HEK293T (cell line): ENCODE results near the gene ZMIZ2.
"Not testable (repeated sequence)": the region's sequence is repeated elsewhere in the genome, so short reads cannot be mapped to it uniquely, and the experiment has no call there.

Experiments
- CTCF ChIA-PET: fragments of 350-600 bp; formaldehyde crosslinking; extraction: SDS; loops from one replicate; lab custom pipeline; 2021; ENCODE audit warnings: antibody characterized with exemption, inconsistent platforms; lab: Yijun Ruan, JAX
- POLR2A ChIA-PET: fragments of 350-600 bp; formaldehyde crosslinking; extraction: SDS; loops from one replicate; lab custom pipeline; 2020; ENCODE audit warnings: antibody characterized with exemption, inconsistent platforms; lab: Yijun Ruan, JAX
- DNase-seq: peaks from one replicate; pipeline ENCODE4 v3.0.0; 2012; ENCODE audit warnings: mixed read lengths; ENCODE audit errors: extremely low spot score
- ARNT ChIP-seq: fragments of 450-650 bp; IDR thresholded peaks from 2 replicates; pipeline ENCODE4 v1.6.1; 2017; ENCODE audit warnings: mild to moderate bottlenecking
- BHLHE40 ChIP-seq: fragments of 450-650 bp; IDR thresholded peaks from 2 replicates; pipeline ENCODE4 v1.6.1; 2016; ENCODE audit warnings: mild to moderate bottlenecking, moderate library complexity, borderline replicate concordance
- CTBP1 ChIP-seq: fragments of 450-650 bp; IDR thresholded peaks from 2 replicates; pipeline ENCODE4 v1.6.1; 2016; ENCODE audit warnings: borderline replicate concordance
- ELF4 ChIP-seq: fragments of 450-650 bp; IDR thresholded peaks from 2 replicates; pipeline ENCODE4 v1.6.1; 2017; ENCODE audit warnings: antibody characterized with exemption
- FOXA1 ChIP-seq: fragments of 450-650 bp; IDR thresholded peaks from 2 replicates; pipeline ENCODE4 v1.6.1; 2016; ENCODE audit warnings: mild to moderate bottlenecking
- FOXK2 ChIP-seq: fragments of 450-650 bp; IDR thresholded peaks from 2 replicates; pipeline ENCODE4 v1.6.1; 2016; ENCODE audit warnings: mild to moderate bottlenecking
- FOXM1 ChIP-seq: fragments of 450-650 bp; IDR thresholded peaks from 2 replicates; pipeline ENCODE4 v1.6.1; 2017; ENCODE audit warnings: mild to moderate bottlenecking, borderline replicate concordance
- HDGF ChIP-seq: fragments of 450-650 bp; IDR thresholded peaks from 2 replicates; pipeline ENCODE4 v1.6.1; 2017; ENCODE audit warnings: antibody characterized with exemption, borderline replicate concordance
- L3MBTL2 ChIP-seq: fragments of 450-650 bp; conservative IDR thresholded peaks from 2 replicates; pipeline ENCODE4 v1.6.1; 2016; ENCODE audit warnings: mild to moderate bottlenecking
- LEF1 ChIP-seq: fragments of 450-650 bp; IDR thresholded peaks from 2 replicates; pipeline ENCODE4 v1.6.1; 2017; ENCODE audit warnings: mild to moderate bottlenecking, borderline replicate concordance
- NFRKB ChIP-seq: fragments of 450-650 bp; IDR thresholded peaks from 2 replicates; pipeline ENCODE4 v1.6.1; 2016; ENCODE audit warnings: mild to moderate bottlenecking, moderate library complexity
- PKNOX1 ChIP-seq: fragments of 450-650 bp; IDR thresholded peaks from 2 replicates; pipeline ENCODE4 v1.6.1; 2016
- SP1 ChIP-seq: fragments of 450-650 bp; IDR thresholded peaks from 2 replicates; pipeline ENCODE4 v1.6.1; 2017
- SUZ12 ChIP-seq: fragments of 450-650 bp; IDR thresholded peaks from 2 replicates; pipeline ENCODE4 v1.6.1; 2016; ENCODE audit warnings: mild to moderate bottlenecking
- TARDBP ChIP-seq: fragments of 450-650 bp; IDR thresholded peaks from 2 replicates; pipeline ENCODE4 v1.6.1; 2016
- ZNF384 ChIP-seq: fragments of 450-650 bp; IDR thresholded peaks from 2 replicates; pipeline ENCODE4 v1.6.1; 2016

ZMIZ2 gene

GRCh38 chr7:44783407-44783806, 34.8 kb downstream of the ZMIZ2 start:
- ChIA-PET CTCF (no interaction called here), POLR2A (no interaction called here)
- DNase-seq, result no peak
- TF ChIP-seq SUZ12 (no peak), CTBP1 (no peak), FOXK2 (no peak), FOXM1 (no peak), SP1 (no peak), ARNT (no peak), NFRKB (no peak)

GRCh38 chr7:44784364-44784763, 35.7 kb downstream of the ZMIZ2 start:
- no peak for DNase-seq
- ChIA-PET CTCF (no interaction called here), POLR2A (no interaction called here)
- TF ChIP-seq L3MBTL2 (no peak), FOXM1 (no peak), PKNOX1 (no peak), SP1 (no peak), FOXA1 (no peak), SUZ12 (no peak), TARDBP (no peak), NFRKB (no peak), FOXK2 (no peak), CTBP1 (no peak)

GRCh38 chr7:44785218-44785617, 36.6 kb downstream of the ZMIZ2 start:
- CTCF ChIA-PET, POLR2A ChIA-PET, DNase-seq: not testable (repeated sequence)

GRCh38 chr7:44787041-44787440, 38.4 kb downstream of the ZMIZ2 start:
- POLR2A ChIA-PET, result no interaction called here
- CTCF ChIA-PET, result no interaction called here
- no peak for DNase-seq
- no peak for TF ChIP-seq BHLHE40
- no peak for TF ChIP-seq FOXK2
- TF ChIP-seq SP1, result no peak
- no peak for TF ChIP-seq L3MBTL2
- TF ChIP-seq TARDBP, result no peak
- no peak for TF ChIP-seq SUZ12
- TF ChIP-seq FOXM1, result no peak
- no peak for TF ChIP-seq LEF1
- TF ChIP-seq NFRKB, result no peak
- TF ChIP-seq HDGF, result no peak
- no peak for TF ChIP-seq ELF4
- TF ChIP-seq FOXA1, result no peak

- DNase-seq, result no peak
- POLR2A ChIA-PET, result no interaction called here
- CTCF ChIA-PET, result no interaction called here
These were observed 39.1 kb downstream of the ZMIZ2 start for GRCh38 chr7:44787762-44788161.

GRCh38 chr7:44789990-44790389, 41.3 kb downstream of the ZMIZ2 start:
- TF ChIP-seq FOXA1 (no peak), ELF4 (no peak), SP1 (no peak), CTBP1 (no peak), FOXM1 (no peak), ARNT (no peak), ZNF384 (no peak), TARDBP (no peak), HDGF (no peak), SUZ12 (no peak), FOXK2 (no peak), NFRKB (no peak), LEF1 (no peak), PKNOX1 (no peak), BHLHE40 (no peak)
- ChIA-PET CTCF (no interaction called here), POLR2A (interaction anchor here (0.7 kb wide), 1 partner anchor 37 kb away, joined by 3 read pairs; no protein-coding TSS in a partner anchor)
- peak; percentile 5 for DNase-seq

More at GRCh38 chr7:44787762-44788161, 39.1 kb downstream of the ZMIZ2 start:
- TF ChIP-seq SUZ12 (no peak), ARNT (no peak), ELF4 (no peak), L3MBTL2 (no peak), FOXA1 (no peak), HDGF (no peak), SP1 (no peak), PKNOX1 (no peak), BHLHE40 (no peak), NFRKB (no peak), FOXK2 (no peak), CTBP1 (no peak), ZNF384 (no peak), TARDBP (no peak), FOXM1 (no peak), LEF1 (no peak)
